Measurements from ENCODE around the gene CABCOCO1. TPM values are rescaled to one million over a fixed set of nuclear protein-coding genes. Genes with fewer than 3 reads are reported as not detected.

CABCOCO1 gene
- total RNA-seq, 1 donor, result 6.2 TPM

GRCh38 chr10:61787170-61787569 is 124.4 kb downstream of the CABCOCO1 start:
- DNase-seq (ENCODE audit: low read depth), result peak; percentile 7
- H3K4me3 ChIP-seq (ENCODE audit: low read depth, low read length), result peak overlapping the region; percentile 4
- no peak for TF ChIP-seq CTCF (IDR thresholded peaks at IDR 0.05; ENCODE audit: insufficient read depth, low read length)

GRCh38 chr10:61789031-61789430 is 126.3 kb downstream of the CABCOCO1 start:
- no peak overlapping the region for H3K4me3 ChIP-seq (ENCODE audit: low read depth, low read length)
- DNase-seq (ENCODE audit: low read depth), result no peak
- TF ChIP-seq CTCF (IDR thresholded peaks at IDR 0.05; ENCODE audit: insufficient read depth, low read length), result no peak

GRCh38 chr10:61791216-61791615 is 128.5 kb downstream of the CABCOCO1 start:
- DNase-seq (ENCODE audit: low read depth), result peak; percentile 65
- no peak for TF ChIP-seq CTCF (IDR thresholded peaks at IDR 0.05; ENCODE audit: insufficient read depth, low read length)
- no peak overlapping the region for H3K4me3 ChIP-seq (ENCODE audit: low read depth, low read length)

- no peak for TF ChIP-seq CTCF (IDR thresholded peaks at IDR 0.05; ENCODE audit: insufficient read depth, low read length)
- H3K4me3 ChIP-seq (ENCODE audit: low read depth, low read length), result no peak overlapping the region
- DNase-seq (ENCODE audit: low read depth), result peak; percentile 6
Observed at GRCh38 chr10:61792097-61792716, 129.5 kb downstream of the CABCOCO1 start.

GRCh38 chr10:61792921-61793320 is 130.2 kb downstream of the CABCOCO1 start:
- DNase-seq (ENCODE audit: low read depth), result peak; percentile 4
- no peak for TF ChIP-seq CTCF (IDR thresholded peaks at IDR 0.05; ENCODE audit: insufficient read depth, low read length)
- no peak overlapping the region for H3K4me3 ChIP-seq (ENCODE audit: low read depth, low read length)

GRCh38 chr10:61793760-61794703 is 131.3 kb downstream of the CABCOCO1 start:
- DNase-seq (ENCODE audit: low read depth), result peak; percentile 49
- no peak for TF ChIP-seq CTCF (IDR thresholded peaks at IDR 0.05; ENCODE audit: insufficient read depth, low read length)
- H3K4me3 ChIP-seq (ENCODE audit: low read depth, low read length), result no peak overlapping the region
